ENCODE results near the gene RGS5.

The RGS5 gene

GRCh38 chr1:163178628-163179027, 24.1 kb downstream of the RGS5 start:
- no peak for DNase-seq

DNA sequence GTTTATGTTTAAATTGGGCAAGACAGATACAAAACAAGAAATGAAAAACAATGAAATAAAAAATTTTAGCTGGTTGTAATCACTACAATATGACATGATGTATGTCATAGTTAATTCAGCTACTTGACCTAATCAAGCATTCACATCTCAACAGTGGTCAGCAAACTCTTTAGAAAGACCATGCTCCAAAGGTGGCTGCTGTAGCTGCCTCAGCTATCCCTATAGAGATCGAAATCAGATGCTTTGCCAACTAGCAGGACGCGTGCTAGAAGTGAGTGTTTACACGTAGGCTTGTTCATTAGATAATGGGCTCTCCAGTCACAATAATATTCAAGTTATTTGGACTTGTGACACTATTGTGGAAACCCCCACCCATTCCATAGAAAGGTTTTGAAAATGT, 25.9 kb downstream of the RGS5 start:
- DNase-seq, result no peak

- peak; percentile 50 for DNase-seq
Observed at GRCh38 chr1:163174524-163175437, 27.9 kb downstream of the RGS5 start.

DNA sequence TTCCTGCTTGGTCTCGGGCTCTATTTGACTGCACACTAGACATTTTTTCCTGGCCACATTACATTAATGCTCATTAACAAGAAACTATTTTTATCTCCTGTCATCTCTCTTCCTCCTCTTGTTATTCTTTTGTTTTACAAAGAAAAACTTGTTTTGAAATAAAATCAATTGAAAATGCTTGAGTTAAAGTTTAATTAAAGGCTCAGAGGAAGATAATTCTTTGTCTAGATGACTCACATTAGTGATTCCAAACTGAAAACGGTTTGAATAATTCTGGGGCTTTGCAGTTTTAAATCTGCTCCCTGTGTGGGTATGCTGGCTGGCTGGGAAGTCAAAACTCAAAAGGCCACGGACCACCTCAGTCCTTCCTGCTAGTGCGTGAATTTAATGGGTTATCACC, 29.6 kb downstream of the RGS5 start:
- no peak for DNase-seq

GRCh38 chr1:163172596-163172995, 30.1 kb downstream of the RGS5 start:
- no peak for DNase-seq

DNA sequence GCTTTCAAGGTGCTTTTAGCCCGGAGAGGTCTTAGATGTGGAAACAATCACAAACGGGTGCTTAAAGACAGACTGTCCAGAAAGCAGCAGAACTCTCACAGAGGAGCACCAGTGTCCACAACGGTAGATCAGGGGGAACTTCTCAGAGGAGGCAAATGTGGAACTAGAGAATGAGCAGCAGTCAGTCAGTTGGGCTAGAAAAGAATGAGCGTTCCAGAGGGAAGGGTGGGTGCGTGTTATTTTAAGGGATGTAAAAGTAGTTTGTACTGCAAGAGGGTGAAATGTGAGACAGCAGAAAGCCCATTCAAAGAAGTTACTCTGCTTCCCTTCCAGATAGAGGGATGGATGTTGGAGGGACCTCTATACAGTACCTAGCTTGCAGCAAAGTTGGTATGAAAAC, 30.9 kb downstream of the RGS5 start:
- no peak for DNase-seq

DNA sequence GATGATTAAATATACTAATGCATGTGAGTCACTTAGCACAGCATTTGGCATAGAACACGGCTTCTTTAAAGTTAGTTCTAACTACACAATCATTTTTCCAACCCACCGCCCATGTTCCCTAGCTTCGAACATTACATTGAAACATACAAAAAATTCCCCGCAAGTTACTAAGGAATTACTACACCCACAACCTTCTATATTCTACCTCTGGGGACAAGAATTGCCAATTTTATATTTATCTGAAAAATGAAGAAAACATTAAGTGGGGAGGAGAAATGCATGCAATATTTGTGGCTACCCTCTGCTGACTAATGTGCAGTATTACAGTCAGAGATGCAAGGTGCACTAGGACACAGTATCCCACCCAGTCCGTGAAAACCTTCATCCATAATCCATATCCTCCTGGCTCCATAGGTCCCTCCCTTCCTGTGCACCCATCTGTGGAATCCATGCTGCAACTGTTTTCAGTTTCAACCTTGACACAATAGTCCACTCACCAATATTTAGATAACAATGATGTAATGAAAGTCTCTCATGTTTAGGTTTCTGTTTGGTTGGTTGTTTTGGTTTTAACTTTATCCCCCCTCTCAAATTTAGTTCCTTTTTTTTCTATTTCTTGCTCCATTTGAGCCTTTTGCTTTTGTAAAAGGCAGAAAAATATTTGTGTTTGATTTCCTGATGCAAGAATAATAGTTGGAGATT, 31.6 kb downstream of the RGS5 start:
- no peak for DNase-seq

DNA sequence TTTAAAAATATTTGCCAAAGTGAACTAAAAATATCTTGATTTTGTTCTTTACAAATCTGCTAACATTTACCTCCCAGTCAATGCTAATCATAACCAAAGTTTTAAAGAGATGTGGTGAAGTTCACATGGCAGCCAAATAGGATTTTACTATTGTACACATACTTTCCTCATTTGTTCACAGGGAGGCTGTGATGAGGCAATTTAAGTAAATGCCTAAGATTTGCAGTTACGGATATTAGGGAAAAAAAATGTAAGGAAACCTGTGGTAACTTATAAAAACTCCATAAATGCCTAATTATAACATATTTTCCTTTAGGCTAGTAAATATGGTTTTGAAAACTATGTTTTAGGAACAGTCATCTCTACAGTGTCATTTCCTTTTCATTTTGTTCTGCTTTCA, 32.4 kb downstream of the RGS5 start:
- DNase-seq, result no peak

- DNase-seq, result no peak
Observed at GRCh38 chr1:163169553-163169952, 33.2 kb downstream of the RGS5 start.

DNA sequence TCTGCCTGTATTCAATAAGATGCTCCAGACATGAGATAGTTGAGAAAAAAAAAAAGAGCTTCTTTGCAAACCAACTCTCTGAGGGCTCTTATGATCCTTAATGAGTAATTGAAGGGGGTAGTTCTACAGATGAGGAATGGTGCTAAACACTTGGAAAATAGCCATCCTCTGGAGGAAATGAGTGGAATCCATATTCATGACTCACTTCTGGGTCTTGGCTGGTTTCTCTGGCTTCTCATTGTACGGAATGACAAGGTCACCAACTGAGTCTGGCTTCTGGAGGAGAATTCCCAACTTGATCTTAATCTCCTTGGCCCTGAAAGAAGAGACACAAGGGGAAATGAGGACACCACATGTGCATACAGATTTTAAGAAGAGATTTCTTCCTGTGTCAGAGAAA, 34.7 kb downstream of the RGS5 start:
- DNase-seq, result peak; percentile 71

- no peak for DNase-seq
Observed at GRCh38 chr1:163166886-163167555, 35.7 kb downstream of the RGS5 start.

GRCh38 chr1:163165119-163165518, 37.6 kb downstream of the RGS5 start:
- DNase-seq, result no peak

DNA sequence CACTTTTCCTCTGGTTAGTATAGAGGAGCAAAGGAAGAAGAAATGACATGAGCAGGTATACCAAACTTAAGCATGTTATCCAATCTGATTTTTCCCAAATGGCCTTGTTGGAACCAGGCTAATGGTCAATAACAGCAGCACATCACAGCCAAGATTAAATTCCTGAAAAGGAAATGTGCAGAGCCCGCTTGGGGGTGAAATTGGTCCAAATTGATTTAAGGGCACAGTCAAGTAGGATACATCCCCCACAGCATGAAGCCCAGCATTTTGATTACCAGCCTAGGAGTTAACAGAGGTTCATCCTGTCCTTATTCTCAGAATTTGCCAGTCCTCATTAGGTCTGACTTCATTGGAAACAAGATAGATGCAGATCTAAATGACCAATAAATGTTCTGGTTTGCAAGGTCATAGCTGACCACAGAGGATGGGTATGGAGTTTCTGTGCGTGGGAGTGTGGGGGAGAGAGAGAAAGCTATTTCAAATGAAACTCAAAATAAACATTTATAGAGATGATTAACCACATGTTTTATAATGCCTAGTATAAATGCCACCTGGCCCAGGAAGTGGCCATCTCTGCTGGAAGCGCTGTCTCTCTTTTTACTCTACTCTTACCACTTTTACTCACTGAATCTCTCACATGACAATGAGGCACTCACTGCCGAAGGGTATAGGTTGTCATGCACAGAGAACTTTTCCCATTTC, 38.7 kb downstream of the RGS5 start:
- DNase-seq, result no peak

DNA sequence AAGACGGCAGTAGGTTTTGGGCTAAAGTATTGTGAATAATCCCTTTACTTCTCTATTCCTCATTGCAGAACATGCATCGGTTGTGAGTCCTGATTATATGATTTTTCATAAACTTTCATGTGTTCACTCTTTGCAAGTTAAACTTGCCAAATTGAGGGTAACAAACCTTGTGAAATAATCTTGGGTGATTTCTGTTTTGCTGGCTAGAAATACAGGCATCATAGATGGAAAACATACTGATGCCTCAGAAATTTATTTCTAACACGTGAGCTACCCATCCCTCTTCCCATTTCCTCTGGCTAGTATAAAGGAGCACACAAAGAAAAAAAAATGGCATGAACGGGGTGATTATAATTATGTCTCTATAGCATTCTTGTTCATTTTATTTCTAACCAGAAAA, 39.6 kb downstream of the RGS5 start:
- DNase-seq, result no peak

DNA sequence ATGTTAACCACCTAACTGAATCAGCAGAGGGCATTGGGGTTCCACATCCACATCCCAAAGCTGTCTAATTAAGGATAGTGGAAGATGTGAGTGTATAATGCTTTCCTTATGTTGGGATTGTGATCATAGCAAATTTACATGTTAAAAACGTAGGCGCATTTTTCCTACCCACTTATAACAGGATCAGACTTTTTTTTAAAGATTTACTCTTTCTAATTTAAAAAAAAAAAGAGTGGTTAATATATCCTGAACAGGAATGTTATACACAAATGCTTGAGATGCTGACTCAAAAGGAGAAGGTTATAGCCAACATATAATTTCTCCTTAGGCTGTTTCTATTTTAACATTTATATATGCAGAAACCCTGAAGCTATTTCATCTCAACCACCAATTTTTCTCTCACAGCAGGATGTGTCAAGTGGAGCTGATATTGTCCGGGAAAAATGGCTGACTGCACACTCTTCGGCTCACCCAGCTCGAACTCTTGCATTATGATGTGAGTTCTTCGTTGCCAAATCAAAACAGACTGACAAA, 40.3 kb downstream of the RGS5 start:
- no peak for DNase-seq

DNA sequence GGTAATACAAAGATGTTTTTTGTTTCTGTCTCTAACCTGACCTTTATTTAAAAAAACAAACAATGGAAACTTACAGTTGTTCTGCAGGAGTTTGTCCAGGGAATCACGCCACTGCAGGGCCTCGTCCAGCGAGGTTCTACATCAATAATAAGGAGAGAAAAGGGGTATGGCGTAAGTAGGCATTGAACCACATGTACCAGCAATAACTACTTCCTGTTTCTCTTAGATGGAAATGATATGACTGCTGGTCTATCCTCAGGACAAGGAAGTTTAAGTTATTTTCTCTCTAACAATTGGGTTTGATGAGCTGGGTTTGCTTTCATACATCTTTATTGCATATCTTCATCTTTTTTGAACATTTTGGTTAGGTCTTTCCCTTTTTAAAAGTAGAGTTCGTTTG, 40.9 kb downstream of the RGS5 start:
- DNase-seq, result no peak

- no peak for DNase-seq
Observed at GRCh38 chr1:163161337-163161736, 41.4 kb downstream of the RGS5 start.

DNA sequence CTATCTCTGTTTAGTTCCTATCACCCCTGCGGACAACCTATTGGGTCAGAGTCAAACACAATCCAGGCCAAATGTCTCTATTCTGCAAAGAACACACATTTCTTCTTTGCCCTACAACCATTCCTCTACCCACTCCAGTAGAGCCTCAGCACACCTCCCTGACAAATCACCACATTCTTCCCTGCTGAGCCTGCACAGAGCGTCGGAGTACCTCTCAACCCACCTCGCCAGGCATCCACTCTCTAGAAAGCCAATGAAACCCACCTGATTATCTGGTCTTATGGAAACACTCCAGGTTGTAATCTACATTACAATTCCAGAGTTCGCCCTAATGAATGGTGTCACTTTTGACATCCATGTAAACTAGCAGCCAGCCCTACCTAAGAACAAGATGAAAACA, 47.1 kb downstream of the RGS5 start:
- DNase-seq, result no peak

GRCh38 chr1:163148911-163149310, 53.8 kb downstream of the RGS5 start:
- no peak for DNase-seq

DNA sequence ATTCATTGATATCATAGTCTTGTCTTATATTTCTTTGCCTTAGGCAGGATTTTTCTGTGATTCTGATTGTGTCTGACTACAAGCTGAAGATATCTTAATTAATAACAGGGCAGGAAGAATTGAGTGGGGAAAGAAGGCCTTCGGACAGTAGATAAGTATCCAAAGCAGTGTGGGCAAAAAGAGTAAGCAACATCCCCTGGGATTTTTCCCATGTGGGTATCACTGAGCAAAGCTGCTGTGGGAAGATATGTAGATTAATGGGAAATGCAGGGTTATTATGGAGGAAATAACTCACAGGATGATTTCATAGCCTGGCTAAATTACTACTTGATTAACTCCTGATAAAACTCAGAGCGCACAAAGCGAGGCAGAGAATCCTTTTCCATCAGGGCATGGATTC, 55.7 kb downstream of the RGS5 start:
- DNase-seq, result no peak

DNA sequence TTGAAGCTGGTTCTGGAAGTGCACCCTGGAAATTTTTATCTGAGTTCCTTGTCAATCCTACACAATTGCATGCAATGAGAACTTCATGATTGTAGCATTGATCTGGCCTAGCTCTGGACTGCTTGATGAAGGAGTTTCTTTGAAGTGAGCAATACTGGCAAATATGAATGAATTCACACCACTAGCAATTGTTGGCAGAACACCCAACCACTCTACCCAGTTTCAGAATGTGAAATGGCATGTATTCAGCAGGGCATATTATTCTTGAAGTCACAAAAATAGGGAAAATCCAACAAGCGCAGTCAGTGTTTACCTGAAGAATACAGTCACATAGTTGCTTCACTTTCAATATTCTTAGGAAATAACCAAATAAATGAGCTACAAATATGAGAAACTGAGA, 57.3 kb downstream of the RGS5 start:
- no peak for DNase-seq

DNA sequence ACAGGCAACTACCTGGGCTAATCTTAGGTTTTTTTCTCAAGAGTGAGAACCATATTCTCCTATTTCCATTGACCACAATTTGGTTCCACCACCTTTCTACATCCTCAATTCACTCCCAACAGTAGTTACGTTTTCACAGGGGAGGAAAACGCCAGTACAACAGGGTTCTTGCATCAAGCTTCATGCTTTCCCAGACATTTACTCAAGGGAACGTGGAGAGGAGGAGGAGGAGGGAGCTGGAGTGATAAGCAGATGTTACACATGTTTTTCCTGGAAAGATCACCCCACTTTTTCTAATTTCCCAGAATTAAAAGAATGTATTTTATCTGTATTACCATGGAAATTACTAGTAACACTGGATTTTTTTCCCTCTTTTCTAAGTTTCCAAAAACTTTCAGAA, 58.3 kb downstream of the RGS5 start:
- DNase-seq, result no peak

DNA sequence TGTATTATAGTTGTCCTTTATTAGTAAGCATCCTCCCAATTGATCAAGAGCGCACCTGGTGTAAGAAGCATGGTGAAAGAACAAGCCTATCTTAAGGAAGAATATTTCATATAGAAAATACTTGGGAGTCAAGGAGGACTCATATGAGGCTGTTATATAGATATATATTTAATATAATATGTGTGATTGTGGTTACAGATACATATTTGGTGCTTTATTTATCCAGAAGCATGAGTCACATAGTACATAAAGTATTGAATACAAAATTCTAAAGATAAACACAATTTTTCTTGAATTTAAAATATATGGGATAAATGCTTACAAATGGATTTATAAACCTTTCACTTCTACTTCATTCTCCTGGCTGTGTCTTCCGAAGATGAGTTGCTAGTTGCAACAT, 60.6 kb downstream of the RGS5 start:
- no peak for DNase-seq
